ENCODE results near the gene NR2F1. TPM values are rescaled to one million over a fixed set of nuclear protein-coding genes. Genes with fewer than 3 reads are reported as not detected.

NR2F1 gene
- total RNA-seq, 1 donor from 2014 or later: not detected

- Mint-ChIP-seq H3K27me3 (ENCODE audit: insufficient read depth) (peaks cover 29% of the 10 kb centered on the region), H3K27ac (no peak overlapping the region), H3K9me3 (peaks cover 11% of the 10 kb centered on the region), H3K4me3 (no peak overlapping the region), H3K4me1 (ENCODE audit: low read depth) (no peaks in the 10 kb centered on the region), H3K36me3 (ENCODE audit: low read depth) (peaks cover 6% of the 10 kb centered on the region)
- intact Hi-C loops (cut with micrococcal nuclease): no loop called here
- DNase-seq (ENCODE audit: low spot score): no peak
These were observed 16.5 kb downstream of the NR2F1 start for GRCh38 chr5:93599399-93600120.

- no peak overlapping the region for H3K4me3 Mint-ChIP-seq
These were observed 17.5 kb downstream of the NR2F1 start for GRCh38 chr5:93600409-93601070.

GRCh38 chr5:93601071-93601801 lies 18.2 kb downstream of the NR2F1 start:
- peaks cover 5% of the 10 kb centered on the region for H3K36me3 Mint-ChIP-seq (ENCODE audit: low read depth)
- H3K9me3 Mint-ChIP-seq: no peaks in the 10 kb centered on the region
- DNase-seq (ENCODE audit: low spot score): no peak
- no peaks in the 10 kb centered on the region for H3K4me1 Mint-ChIP-seq (ENCODE audit: low read depth)
- intact Hi-C loops (cut with micrococcal nuclease): no loop called here
- peak overlapping the region; percentile 68 for H3K27ac Mint-ChIP-seq
- peaks cover 31% of the 10 kb centered on the region for H3K27me3 Mint-ChIP-seq (ENCODE audit: insufficient read depth)
- no peak overlapping the region for H3K4me3 Mint-ChIP-seq

More at GRCh38 chr5:93600409-93601070, 17.5 kb downstream of the NR2F1 start:
- Mint-ChIP-seq H3K27ac (no peak overlapping the region), H3K36me3 (ENCODE audit: low read depth) (peaks cover 8% of the 10 kb centered on the region), H3K27me3 (ENCODE audit: insufficient read depth) (peaks cover 30% of the 10 kb centered on the region), H3K4me1 (ENCODE audit: low read depth) (no peaks in the 10 kb centered on the region), H3K9me3 (peaks cover 7% of the 10 kb centered on the region)
- intact Hi-C loops (cut with micrococcal nuclease): no loop called here
- DNase-seq (ENCODE audit: low spot score): no peak

- H3K36me3 Mint-ChIP-seq (ENCODE audit: low read depth): peaks cover 5% of the 10 kb centered on the region
- H3K4me1 Mint-ChIP-seq (ENCODE audit: low read depth): no peaks in the 10 kb centered on the region
- no peaks in the 10 kb centered on the region for H3K9me3 Mint-ChIP-seq
- intact Hi-C loops (cut with micrococcal nuclease): loop anchor here (1.0 to 2.0 kb wide), 2 partner anchors 9 to 15 kb away; no protein-coding TSS in a partner anchor
- no peak overlapping the region for H3K27ac Mint-ChIP-seq
- DNase-seq (ENCODE audit: low spot score): no peak
- peaks cover 32% of the 10 kb centered on the region for H3K27me3 Mint-ChIP-seq (ENCODE audit: insufficient read depth)
- no peak overlapping the region for H3K4me3 Mint-ChIP-seq
These were observed 18.8 kb downstream of the NR2F1 start for GRCh38 chr5:93601802-93602155.

GRCh38 chr5:93602241-93603077 lies 19.4 kb downstream of the NR2F1 start:
- no peak overlapping the region for H3K4me3 Mint-ChIP-seq
- H3K36me3 Mint-ChIP-seq (ENCODE audit: low read depth): peaks cover 5% of the 10 kb centered on the region
- peak overlapping the region; percentile 49 for H3K27ac Mint-ChIP-seq
- H3K4me1 Mint-ChIP-seq (ENCODE audit: low read depth): peaks cover 3% of the 10 kb centered on the region
- H3K9me3 Mint-ChIP-seq: no peaks in the 10 kb centered on the region
- no peak for DNase-seq (ENCODE audit: low spot score)
- intact Hi-C loops (cut with micrococcal nuclease): loop anchor here (1.0 to 2.0 kb wide), 2 partner anchors 8 to 16 kb away; no protein-coding TSS in a partner anchor
- H3K27me3 Mint-ChIP-seq (ENCODE audit: insufficient read depth): peaks cover 37% of the 10 kb centered on the region

GRCh38 chr5:93603078-93603792 lies 20.2 kb downstream of the NR2F1 start:
- Mint-ChIP-seq H3K36me3 (ENCODE audit: low read depth) (peaks cover 2% of the 10 kb centered on the region), H3K27me3 (ENCODE audit: insufficient read depth) (peaks cover 45% of the 10 kb centered on the region), H3K9me3 (no peaks in the 10 kb centered on the region), H3K4me3 (no peak overlapping the region), H3K4me1 (ENCODE audit: low read depth) (peaks cover 10% of the 10 kb centered on the region), H3K27ac (peak overlapping the region; percentile 49)
- intact Hi-C loops (cut with micrococcal nuclease): loop anchor here (2.0 kb wide), 1 partner anchor 16 kb away; no protein-coding TSS in a partner anchor
- DNase-seq (ENCODE audit: low spot score): no peak

- Mint-ChIP-seq H3K27ac (no peak overlapping the region), H3K27me3 (ENCODE audit: insufficient read depth) (peaks cover 52% of the 10 kb centered on the region), H3K36me3 (ENCODE audit: low read depth) (peaks cover 2% of the 10 kb centered on the region), H3K4me1 (ENCODE audit: low read depth) (peaks cover 10% of the 10 kb centered on the region), H3K9me3 (no peaks in the 10 kb centered on the region), H3K4me3 (no peak overlapping the region)
- intact Hi-C loops (cut with micrococcal nuclease): loop anchor here (2.0 kb wide), 1 partner anchor 17 kb away; no protein-coding TSS in a partner anchor
- no peak for DNase-seq (ENCODE audit: low spot score)
These were observed 21.0 kb downstream of the NR2F1 start for GRCh38 chr5:93603793-93604643.

GRCh38 chr5:93604644-93605515 lies 21.9 kb downstream of the NR2F1 start:
- no peak for DNase-seq (ENCODE audit: low spot score)
- Mint-ChIP-seq H3K4me1 (ENCODE audit: low read depth) (peaks cover 10% of the 10 kb centered on the region), H3K9me3 (no peaks in the 10 kb centered on the region), H3K27ac (peak overlapping the region; percentile 58), H3K4me3 (no peak overlapping the region), H3K27me3 (ENCODE audit: insufficient read depth) (peaks cover 58% of the 10 kb centered on the region), H3K36me3 (ENCODE audit: low read depth) (peaks cover 2% of the 10 kb centered on the region)
- intact Hi-C loops (cut with micrococcal nuclease): loop anchor here (5.0 kb wide), 1 partner anchor 33 kb away; no protein-coding TSS in a partner anchor

GRCh38 chr5:93606382-93606752 lies 23.3 kb downstream of the NR2F1 start:
- Mint-ChIP-seq H3K27ac (no peak overlapping the region), H3K4me1 (ENCODE audit: low read depth) (peaks cover 10% of the 10 kb centered on the region), H3K27me3 (ENCODE audit: insufficient read depth) (peaks cover 73% of the 10 kb centered on the region), H3K4me3 (no peak overlapping the region), H3K36me3 (ENCODE audit: low read depth) (peaks cover 2% of the 10 kb centered on the region), H3K9me3 (no peaks in the 10 kb centered on the region)
- DNase-seq (ENCODE audit: low spot score): no peak
- intact Hi-C loops (cut with micrococcal nuclease): loop anchor here (5.0 kb wide), 1 partner anchor 34 kb away; no protein-coding TSS in a partner anchor

- H3K4me1 Mint-ChIP-seq (ENCODE audit: low read depth): peaks cover 10% of the 10 kb centered on the region
These were observed 24.6 kb downstream of the NR2F1 start for GRCh38 chr5:93607367-93608258.

More at GRCh38 chr5:93607367-93608258, 24.6 kb downstream of the NR2F1 start:
- no peak overlapping the region for H3K4me3 Mint-ChIP-seq
- peaks cover 2% of the 10 kb centered on the region for H3K36me3 Mint-ChIP-seq (ENCODE audit: low read depth)
- intact Hi-C loops (cut with micrococcal nuclease): loop anchor here (1.0 to 5.0 kb wide), 4 partner anchors 35 to 1243 kb away; no protein-coding TSS in a partner anchor
- H3K9me3 Mint-ChIP-seq: no peaks in the 10 kb centered on the region
- no peak for DNase-seq (ENCODE audit: low spot score)
- peaks cover 85% of the 10 kb centered on the region for H3K27me3 Mint-ChIP-seq (ENCODE audit: insufficient read depth)
- H3K27ac Mint-ChIP-seq: no peak overlapping the region

Measured in activated T-helper 1 cell treated with anti-CD3 and anti-CD28 coated beads, Interleukin-12 subunit alpha, Interleukin-12 subunit beta, Interleukin-2, Interleukin-4 antibody, amounts not matched to agents 30 ng/mL and 10 ng/mL and 1 ng/mL, durations not matched to agents 14 hours and 24 hours and 36 hours (primary cell).